Osteocyte (in vitro differentiated cells): ENCODE data around the gene CFB. TPM values are rescaled to one million over a fixed set of nuclear protein-coding genes. Genes with fewer than 3 reads are reported as not detected.

Experiments used
- DNase-seq: peaks from one replicate; pipeline ENCODE4 v3.0.0; 2021; ENCODE audit warnings: mixed read lengths; ENCODE audit not compliant: unreplicated experiment; ENCODE audit errors: extremely low spot score
- H3K27ac Mint-ChIP-seq: one replicate; pipeline ENCODE4 v1.8.0; 2021; ENCODE audit warnings: mild to moderate bottlenecking, mixed read lengths; ENCODE audit not compliant: unreplicated experiment
- H3K27me3 Mint-ChIP-seq: one replicate; pipeline ENCODE4 v1.8.0; 2021; ENCODE audit warnings: mixed read lengths; ENCODE audit not compliant: unreplicated experiment
- H3K36me3 Mint-ChIP-seq: one replicate; pipeline ENCODE4 v1.8.0; 2021; ENCODE audit warnings: mixed read lengths; ENCODE audit not compliant: unreplicated experiment
- H3K4me1 Mint-ChIP-seq: one replicate; pipeline ENCODE4 v1.8.0; 2021; ENCODE audit warnings: mixed read lengths; ENCODE audit not compliant: unreplicated experiment
- H3K4me3 Mint-ChIP-seq: one replicate; pipeline ENCODE4 v1.8.0; 2021; ENCODE audit warnings: mild to moderate bottlenecking, moderate library complexity, mixed read lengths; ENCODE audit not compliant: unreplicated experiment
- H3K9me3 Mint-ChIP-seq: one replicate; pipeline ENCODE4 v1.8.0; 2021; ENCODE audit warnings: mixed read lengths; ENCODE audit not compliant: unreplicated experiment
- total RNA-seq: library from RNA; stranded (reverse); gene quantifications from 2 replicates; pipeline ENCODE4 v1.2.1, GENCODE V29; 2021
- TF ChIP-seq, protein P1 (sequence below): fragments of 200-600 bp; sonication (generic); IDR thresholded peaks from 2 replicates; pipeline ENCODE4 v1.5.0; 2021; ENCODE audit warnings: antibody characterized with exemption, mild to moderate bottlenecking, moderate library complexity

The CFB gene
- total RNA-seq, 1 donor from 2014 or later = 6.9 TPM

DNA sequence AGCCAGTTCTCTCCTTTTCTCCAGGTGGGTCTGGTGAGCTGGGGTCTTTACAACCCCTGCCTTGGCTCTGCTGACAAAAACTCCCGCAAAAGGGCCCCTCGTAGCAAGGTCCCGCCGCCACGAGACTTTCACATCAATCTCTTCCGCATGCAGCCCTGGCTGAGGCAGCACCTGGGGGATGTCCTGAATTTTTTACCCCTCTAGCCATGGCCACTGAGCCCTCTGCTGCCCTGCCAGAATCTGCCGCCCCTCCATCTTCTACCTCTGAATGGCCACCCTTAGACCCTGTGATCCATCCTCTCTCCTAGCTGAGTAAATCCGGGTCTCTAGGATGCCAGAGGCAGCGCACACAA, 765 bp upstream of the CFB start:
- no peak for DNase-seq
- Mint-ChIP-seq H3K4me3 (no peak overlapping the region), H3K4me1 (peaks cover 28% of the 10 kb centered on the region), H3K27me3 (peaks cover 5% of the 10 kb centered on the region), H3K27ac (peak overlapping the region; percentile 90), H3K9me3 (no peaks in the 10 kb centered on the region), H3K36me3 (no peaks in the 10 kb centered on the region)
- TF ChIP-seq, protein P1, sequence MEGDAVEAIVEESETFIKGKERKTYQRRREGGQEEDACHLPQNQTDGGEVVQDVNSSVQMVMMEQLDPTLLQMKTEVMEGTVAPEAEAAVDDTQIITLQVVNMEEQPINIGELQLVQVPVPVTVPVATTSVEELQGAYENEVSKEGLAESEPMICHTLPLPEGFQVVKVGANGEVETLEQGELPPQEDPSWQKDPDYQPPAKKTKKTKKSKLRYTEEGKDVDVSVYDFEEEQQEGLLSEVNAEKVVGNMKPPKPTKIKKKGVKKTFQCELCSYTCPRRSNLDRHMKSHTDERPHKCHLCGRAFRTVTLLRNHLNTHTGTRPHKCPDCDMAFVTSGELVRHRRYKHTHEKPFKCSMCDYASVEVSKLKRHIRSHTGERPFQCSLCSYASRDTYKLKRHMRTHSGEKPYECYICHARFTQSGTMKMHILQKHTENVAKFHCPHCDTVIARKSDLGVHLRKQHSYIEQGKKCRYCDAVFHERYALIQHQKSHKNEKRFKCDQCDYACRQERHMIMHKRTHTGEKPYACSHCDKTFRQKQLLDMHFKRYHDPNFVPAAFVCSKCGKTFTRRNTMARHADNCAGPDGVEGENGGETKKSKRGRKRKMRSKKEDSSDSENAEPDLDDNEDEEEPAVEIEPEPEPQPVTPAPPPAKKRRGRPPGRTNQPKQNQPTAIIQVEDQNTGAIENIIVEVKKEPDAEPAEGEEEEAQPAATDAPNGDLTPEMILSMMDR = no peak

DNA sequence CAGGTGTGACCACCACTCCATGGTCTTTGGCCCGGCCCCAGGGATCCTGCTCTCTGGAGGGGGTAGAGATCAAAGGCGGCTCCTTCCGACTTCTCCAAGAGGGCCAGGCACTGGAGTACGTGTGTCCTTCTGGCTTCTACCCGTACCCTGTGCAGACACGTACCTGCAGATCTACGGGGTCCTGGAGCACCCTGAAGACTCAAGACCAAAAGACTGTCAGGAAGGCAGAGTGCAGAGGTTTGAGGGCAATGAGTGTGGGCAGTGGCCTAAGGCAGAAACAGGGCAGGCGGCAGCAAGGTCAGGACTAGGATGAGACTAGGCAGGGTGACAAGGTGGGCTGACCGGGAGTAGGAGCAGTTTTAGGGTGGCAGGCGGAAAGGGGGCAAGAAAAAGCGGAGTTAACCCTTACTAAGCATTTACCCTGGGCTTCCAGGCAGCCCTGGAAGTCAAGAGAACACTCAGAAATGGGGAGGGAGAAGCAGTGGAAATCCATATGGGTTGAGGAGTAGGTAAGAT, 533 bp downstream of the CFB start:
- Mint-ChIP-seq H3K4me3 (no peak overlapping the region), H3K4me1 (peaks cover 17% of the 10 kb centered on the region), H3K27me3 (peaks cover 5% of the 10 kb centered on the region), H3K27ac (peak overlapping the region; percentile 31), H3K9me3 (no peaks in the 10 kb centered on the region), H3K36me3 (peaks cover 5% of the 10 kb centered on the region)
- TF ChIP-seq, protein P1 = no peak
- no peak for DNase-seq

DNA sequence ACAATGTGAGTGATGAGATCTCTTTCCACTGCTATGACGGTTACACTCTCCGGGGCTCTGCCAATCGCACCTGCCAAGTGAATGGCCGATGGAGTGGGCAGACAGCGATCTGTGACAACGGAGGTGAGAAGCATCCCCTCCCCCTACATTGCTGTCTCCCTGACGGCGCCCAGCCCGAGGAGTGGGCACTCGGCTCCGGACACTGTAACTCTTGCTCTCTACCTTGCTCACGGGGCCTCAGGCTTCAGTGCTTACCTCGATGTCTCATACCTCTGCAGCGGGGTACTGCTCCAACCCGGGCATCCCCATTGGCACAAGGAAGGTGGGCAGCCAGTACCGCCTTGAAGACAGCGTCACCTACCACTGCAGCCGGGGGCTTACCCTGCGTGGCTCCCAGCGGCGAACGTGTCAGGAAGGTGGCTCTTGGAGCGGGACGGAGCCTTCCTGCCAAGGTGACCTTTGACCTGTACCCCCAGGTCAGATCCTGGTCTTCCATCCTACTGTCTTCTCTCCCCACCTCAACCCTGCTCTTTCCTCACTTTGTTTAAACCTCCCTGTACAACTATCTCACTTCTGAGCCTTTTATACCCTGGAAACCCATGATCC, 1.3 kb downstream of the CFB start:
- H3K9me3 Mint-ChIP-seq = no peaks in the 10 kb centered on the region
- H3K27ac Mint-ChIP-seq = no peak overlapping the region
- H3K36me3 Mint-ChIP-seq = peaks cover 5% of the 10 kb centered on the region
- no peak overlapping the region for H3K4me3 Mint-ChIP-seq
- H3K4me1 Mint-ChIP-seq = peaks cover 17% of the 10 kb centered on the region
- TF ChIP-seq, protein P1 = no peak
- H3K27me3 Mint-ChIP-seq = peaks cover 5% of the 10 kb centered on the region
- no peak for DNase-seq

DNA sequence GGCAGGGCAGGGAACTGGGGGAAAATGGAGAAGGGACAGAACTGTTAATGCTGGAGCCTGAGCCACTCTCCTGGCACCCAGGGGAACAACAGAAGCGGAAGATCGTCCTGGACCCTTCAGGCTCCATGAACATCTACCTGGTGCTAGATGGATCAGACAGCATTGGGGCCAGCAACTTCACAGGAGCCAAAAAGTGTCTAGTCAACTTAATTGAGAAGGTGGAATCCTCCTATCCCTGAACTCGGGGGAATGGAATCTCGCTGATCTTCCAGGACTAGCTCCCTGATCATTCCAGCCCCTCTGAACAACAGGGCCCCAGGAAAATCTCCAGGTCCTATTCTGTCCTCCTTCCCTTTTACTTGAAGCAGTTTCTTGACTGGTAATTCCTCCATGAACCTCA, 2.0 kb downstream of the CFB start:
- Mint-ChIP-seq H3K27ac (no peak overlapping the region), H3K36me3 (peaks cover 8% of the 10 kb centered on the region), H3K27me3 (no peaks in the 10 kb centered on the region), H3K9me3 (no peaks in the 10 kb centered on the region), H3K4me3 (no peak overlapping the region), H3K4me1 (peaks cover 17% of the 10 kb centered on the region)
- TF ChIP-seq, protein P1 = no peak
- DNase-seq = no peak

DNA sequence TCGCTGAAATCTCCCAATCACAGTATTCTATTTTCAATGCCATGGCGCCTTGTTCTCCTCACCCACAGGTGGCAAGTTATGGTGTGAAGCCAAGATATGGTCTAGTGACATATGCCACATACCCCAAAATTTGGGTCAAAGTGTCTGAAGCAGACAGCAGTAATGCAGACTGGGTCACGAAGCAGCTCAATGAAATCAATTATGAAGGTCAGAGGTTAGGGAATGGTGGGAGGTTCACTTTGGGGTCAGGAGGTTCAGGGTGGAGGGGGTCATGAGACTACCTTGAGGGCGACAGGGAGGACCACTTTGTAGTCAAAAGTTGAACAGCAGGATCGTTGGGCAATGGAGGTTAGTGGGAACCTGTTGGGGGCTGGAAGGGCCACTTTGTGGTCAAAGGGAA, 2.4 kb downstream of the CFB start:
- TF ChIP-seq, protein P1 = no peak
- no peak overlapping the region for H3K4me3 Mint-ChIP-seq
- H3K9me3 Mint-ChIP-seq = no peaks in the 10 kb centered on the region
- no peak for DNase-seq
- H3K27ac Mint-ChIP-seq = no peak overlapping the region
- H3K27me3 Mint-ChIP-seq = no peaks in the 10 kb centered on the region
- peaks cover 17% of the 10 kb centered on the region for H3K4me1 Mint-ChIP-seq
- peaks cover 12% of the 10 kb centered on the region for H3K36me3 Mint-ChIP-seq
